Loucy (cell line): Measurements from ENCODE around the gene POLD1.

Experiments
- H2AFZ ChIP-seq: fragments of 200-600 bp; sonication (generic); 2 replicates; pipeline ENCODE4 v1.6.0; 2016; ENCODE audit warnings: antibody characterized with exemption, mild to moderate bottlenecking, low read length, moderate library complexity
- H3F3A ChIP-seq: fragments of 200-600 bp; 2 replicates; pipeline ENCODE4 v1.6.0; 2016; ENCODE audit warnings: antibody characterized with exemption, low read depth, mild to moderate bottlenecking
- H3K27me3 ChIP-seq: fragments of 200-600 bp; sonication (generic); 2 replicates; pipeline ENCODE4 v1.6.1; 2014; ENCODE audit warnings: low read length, mild to moderate bottlenecking; ENCODE audit not compliant: insufficient read depth, poor library complexity, severe bottlenecking
- H3K36me3 ChIP-seq: fragments of 200-600 bp; sonication (generic); 2 replicates; pipeline ENCODE4 v1.6.1; 2016; ENCODE audit warnings: low read length; ENCODE audit not compliant: insufficient read depth
- H3K4me1 ChIP-seq: fragments of 200-600 bp; sonication (generic); 2 replicates; pipeline ENCODE4 v1.5.1; 2014; ENCODE audit warnings: low read length, mild to moderate bottlenecking; ENCODE audit not compliant: insufficient read depth, poor library complexity, severe bottlenecking
- H3K4me2 ChIP-seq: fragments of 200-600 bp; sonication (generic); 2 replicates; pipeline ENCODE4 v1.6.0; 2014; ENCODE audit warnings: antibody characterized with exemption, low read length, low read depth, mild to moderate bottlenecking; ENCODE audit not compliant: poor library complexity, severe bottlenecking
- H3K4me3 ChIP-seq: fragments of 200-600 bp; sonication (generic); 2 replicates; pipeline ENCODE4 v1.5.1; 2014; ENCODE audit warnings: low read length, mild to moderate bottlenecking, mixed read lengths; ENCODE audit not compliant: poor library complexity, severe bottlenecking
- H3K79me2 ChIP-seq: fragments of 200-600 bp; sonication (generic); 2 replicates; pipeline ENCODE4 v1.6.1; 2014; ENCODE audit warnings: low read length; ENCODE audit not compliant: insufficient read depth
- H3K9ac ChIP-seq: fragments of 200-600 bp; sonication (generic); 2 replicates; pipeline ENCODE4 v1.6.0; 2014; ENCODE audit warnings: mild to moderate bottlenecking, low read depth, low read length, moderate library complexity; ENCODE audit not compliant: poor library complexity, severe bottlenecking
- H3K9me2 ChIP-seq: fragments of 200-600 bp; sonication (generic); replicated peaks from 2 replicates; pipeline ENCODE4 v1.6.1; 2016; ENCODE audit warnings: low read depth, low read length, mixed read lengths
- H3K9me3 ChIP-seq: fragments of 200-600 bp; sonication (generic); 2 replicates; pipeline ENCODE4 v1.6.1; 2014; ENCODE audit warnings: mild to moderate bottlenecking, antibody characterized with exemption, low read length, low read depth; ENCODE audit not compliant: insufficient read depth
- H4K20me1 ChIP-seq: fragments of 200-600 bp; sonication (generic); 2 replicates; pipeline ENCODE4 v1.6.0; 2014; ENCODE audit warnings: antibody characterized with exemption, low read length, mild to moderate bottlenecking; ENCODE audit not compliant: insufficient read depth, poor library complexity, severe bottlenecking
- EZH2phosphoT487 ChIP-seq: fragments of 200-600 bp; IDR thresholded peaks from 2 replicates; pipeline ENCODE4 v1.6.1; 2018; ENCODE audit warnings: antibody characterized with exemption, mild to moderate bottlenecking, moderate library complexity, borderline replicate concordance
- TF ChIP-seq, protein P1 (sequence below): fragments of 200-600 bp; sonication (generic); conservative IDR thresholded peaks from 2 replicates; pipeline ENCODE4 v1.5.1; 2014; ENCODE audit warnings: mild to moderate bottlenecking, antibody characterized with exemption, low read length

The POLD1 gene

DNA sequence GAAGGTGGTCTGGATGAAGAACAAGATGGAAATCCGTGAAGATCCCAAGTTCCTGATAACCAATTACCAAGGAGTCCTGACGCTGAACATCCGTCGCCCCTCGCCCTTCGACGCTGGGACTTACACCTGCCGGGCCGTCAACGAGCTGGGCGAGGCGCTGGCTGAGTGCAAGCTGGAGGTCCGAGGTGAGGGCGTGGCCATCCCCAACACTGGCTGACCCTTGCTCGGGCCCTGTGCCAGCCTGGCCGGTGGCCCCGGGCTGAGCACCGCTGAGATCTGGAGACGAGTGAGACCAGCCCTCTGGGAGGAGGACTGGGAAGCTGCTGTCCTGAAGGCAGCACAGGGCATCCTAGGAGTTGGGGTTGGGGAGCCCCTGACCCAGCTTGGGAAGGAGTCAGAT lies 80.2 kb downstream of the POLD1 start:
- H3K4me2 ChIP-seq, result no peak overlapping the region
- H3K9me3 ChIP-seq, result no peaks in the 10 kb centered on the region
- no peaks in the 10 kb centered on the region for H3K36me3 ChIP-seq
- H2AFZ ChIP-seq, result no peak overlapping the region
- no peak overlapping the region for H3K4me3 ChIP-seq
- no peaks in the 10 kb centered on the region for H3K4me1 ChIP-seq
- no peak for TF ChIP-seq EZH2phosphoT487
- TF ChIP-seq, protein P1, sequence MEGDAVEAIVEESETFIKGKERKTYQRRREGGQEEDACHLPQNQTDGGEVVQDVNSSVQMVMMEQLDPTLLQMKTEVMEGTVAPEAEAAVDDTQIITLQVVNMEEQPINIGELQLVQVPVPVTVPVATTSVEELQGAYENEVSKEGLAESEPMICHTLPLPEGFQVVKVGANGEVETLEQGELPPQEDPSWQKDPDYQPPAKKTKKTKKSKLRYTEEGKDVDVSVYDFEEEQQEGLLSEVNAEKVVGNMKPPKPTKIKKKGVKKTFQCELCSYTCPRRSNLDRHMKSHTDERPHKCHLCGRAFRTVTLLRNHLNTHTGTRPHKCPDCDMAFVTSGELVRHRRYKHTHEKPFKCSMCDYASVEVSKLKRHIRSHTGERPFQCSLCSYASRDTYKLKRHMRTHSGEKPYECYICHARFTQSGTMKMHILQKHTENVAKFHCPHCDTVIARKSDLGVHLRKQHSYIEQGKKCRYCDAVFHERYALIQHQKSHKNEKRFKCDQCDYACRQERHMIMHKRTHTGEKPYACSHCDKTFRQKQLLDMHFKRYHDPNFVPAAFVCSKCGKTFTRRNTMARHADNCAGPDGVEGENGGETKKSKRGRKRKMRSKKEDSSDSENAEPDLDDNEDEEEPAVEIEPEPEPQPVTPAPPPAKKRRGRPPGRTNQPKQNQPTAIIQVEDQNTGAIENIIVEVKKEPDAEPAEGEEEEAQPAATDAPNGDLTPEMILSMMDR, result no peak
- H3K27me3 ChIP-seq, result no peaks in the 10 kb centered on the region
- H3K79me2 ChIP-seq, result no peaks in the 10 kb centered on the region
- H3K9me2 ChIP-seq, result no peaks in the 10 kb centered on the region
- H3F3A ChIP-seq, result no peaks in the 10 kb centered on the region
- no peak overlapping the region for H3K9ac ChIP-seq
- H4K20me1 ChIP-seq, result no peaks in the 10 kb centered on the region

DNA sequence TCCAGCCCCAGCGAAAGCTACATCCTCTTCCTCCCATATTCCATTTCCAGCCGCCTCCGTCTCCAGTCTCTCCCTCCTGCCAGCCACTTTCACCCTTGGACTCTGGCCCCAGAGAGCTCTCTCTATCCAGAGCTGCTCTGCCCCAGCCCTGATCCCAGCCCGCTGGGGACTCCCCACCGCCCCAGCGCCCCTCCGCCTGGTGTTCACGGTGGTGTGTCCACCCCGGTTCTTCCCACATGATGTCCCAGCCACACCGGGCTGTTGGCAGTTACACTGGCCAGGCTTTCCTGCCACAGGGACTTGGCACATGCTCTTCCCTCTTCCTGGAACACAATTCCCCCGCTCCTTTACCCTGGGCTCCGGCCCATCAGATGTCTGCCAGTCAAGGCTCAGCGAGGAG lies 80.9 kb downstream of the POLD1 start:
- Histone ChIP-seq H3F3A (no peaks in the 10 kb centered on the region), H4K20me1 (no peaks in the 10 kb centered on the region), H3K9me2 (no peaks in the 10 kb centered on the region), H3K4me3 (no peak overlapping the region), H3K36me3 (no peaks in the 10 kb centered on the region), H3K4me1 (no peaks in the 10 kb centered on the region), H3K9me3 (no peaks in the 10 kb centered on the region), H3K79me2 (no peaks in the 10 kb centered on the region), H3K27me3 (no peaks in the 10 kb centered on the region), H3K4me2 (no peak overlapping the region), H3K9ac (no peak overlapping the region), H2AFZ (no peak overlapping the region)
- TF ChIP-seq EZH2phosphoT487, result no peak
- TF ChIP-seq, protein P1, result no peak

DNA sequence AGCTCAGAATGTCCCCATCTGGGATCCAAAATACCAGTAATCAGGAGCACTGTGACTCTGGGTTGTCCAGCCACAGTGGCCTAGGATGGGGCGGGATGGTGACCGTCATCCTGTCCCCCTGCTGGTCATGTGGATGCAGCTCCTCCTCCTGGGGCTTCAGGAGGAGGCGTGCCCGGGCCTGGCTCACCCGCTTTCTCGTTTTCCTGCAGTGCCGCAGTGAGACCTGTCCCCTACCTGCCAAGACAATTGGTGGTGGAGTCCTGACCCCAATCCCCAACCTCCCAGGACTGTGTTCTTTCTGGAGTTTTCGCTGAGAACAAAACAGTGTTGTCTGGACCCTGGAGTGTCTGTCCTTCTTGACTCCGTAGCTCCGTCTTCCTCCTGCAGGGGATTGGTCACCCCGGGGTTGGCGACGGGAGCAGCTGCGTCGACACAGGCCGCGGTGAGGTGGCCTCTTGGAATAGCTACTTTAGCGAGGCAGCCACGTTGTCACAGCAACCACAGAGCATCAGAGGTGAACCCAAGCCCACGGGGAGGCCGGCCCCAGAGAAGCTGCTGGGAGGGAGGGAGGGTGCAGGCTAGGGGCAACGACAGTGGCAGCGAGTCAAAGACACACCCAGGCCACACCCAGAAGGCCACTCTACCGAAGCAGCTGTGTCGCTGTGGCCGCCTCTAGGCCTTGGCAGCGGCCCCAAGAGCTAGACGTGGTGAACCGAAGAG lies 82.0 kb downstream of the POLD1 start:
- H4K20me1 ChIP-seq, result no peaks in the 10 kb centered on the region
- no peaks in the 10 kb centered on the region for H3F3A ChIP-seq
- TF ChIP-seq EZH2phosphoT487, result no peak
- TF ChIP-seq, protein P1, result no peak
- no peaks in the 10 kb centered on the region for H3K9me2 ChIP-seq
- H3K79me2 ChIP-seq, result no peaks in the 10 kb centered on the region
- no peak overlapping the region for H3K4me3 ChIP-seq
- no peak overlapping the region for H2AFZ ChIP-seq
- H3K4me1 ChIP-seq, result no peaks in the 10 kb centered on the region
- no peak overlapping the region for H3K4me2 ChIP-seq
- H3K9me3 ChIP-seq, result no peaks in the 10 kb centered on the region
- no peak overlapping the region for H3K9ac ChIP-seq
- H3K27me3 ChIP-seq, result no peaks in the 10 kb centered on the region
- H3K36me3 ChIP-seq, result no peaks in the 10 kb centered on the region
